HG02885 (cell line): Measurements from ENCODE around the gene LUZP1.

Source experiments
- ATAC-seq: cut with Tn5 transposase; IDR thresholded peaks from one replicate; pipeline ENCODE4 v1.9.1; 2021; ENCODE audit warnings: mild to moderate bottlenecking; ENCODE audit not compliant: unreplicated experiment, poor library complexity

Gene LUZP1

GRCh38 chr1:23092447-23092846 is 76.2 kb downstream of the LUZP1 start:
- ATAC-seq, result no peak

- ATAC-seq, result no peak
Observed at GRCh38 chr1:23091545-23091944, 77.1 kb downstream of the LUZP1 start.

DNA sequence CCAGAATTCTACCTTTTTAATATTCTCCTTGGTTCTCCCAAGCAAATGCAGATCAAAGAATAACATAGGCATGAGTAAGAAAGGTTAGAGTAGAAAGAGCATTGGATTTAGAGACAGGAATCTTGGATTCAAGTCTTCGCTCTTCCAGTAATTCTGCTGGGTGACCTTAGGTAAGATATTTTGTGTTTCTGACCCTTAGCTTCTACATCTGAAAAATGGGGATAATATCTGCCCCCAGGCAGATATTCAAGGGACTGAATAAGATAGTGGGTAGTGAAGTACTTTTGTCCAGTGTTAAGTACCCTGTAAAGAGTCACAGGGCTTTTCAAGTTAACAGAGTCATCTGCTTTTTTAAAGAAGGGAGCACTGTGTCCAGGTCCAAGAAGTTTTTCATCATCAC is 78.6 kb downstream of the LUZP1 start:
- ATAC-seq, result no peak

- ATAC-seq, result no peak
Observed at GRCh38 chr1:23088027-23088426, 80.6 kb downstream of the LUZP1 start.

GRCh38 chr1:23085696-23086095 is 83.0 kb downstream of the LUZP1 start:
- ATAC-seq, result no peak

DNA sequence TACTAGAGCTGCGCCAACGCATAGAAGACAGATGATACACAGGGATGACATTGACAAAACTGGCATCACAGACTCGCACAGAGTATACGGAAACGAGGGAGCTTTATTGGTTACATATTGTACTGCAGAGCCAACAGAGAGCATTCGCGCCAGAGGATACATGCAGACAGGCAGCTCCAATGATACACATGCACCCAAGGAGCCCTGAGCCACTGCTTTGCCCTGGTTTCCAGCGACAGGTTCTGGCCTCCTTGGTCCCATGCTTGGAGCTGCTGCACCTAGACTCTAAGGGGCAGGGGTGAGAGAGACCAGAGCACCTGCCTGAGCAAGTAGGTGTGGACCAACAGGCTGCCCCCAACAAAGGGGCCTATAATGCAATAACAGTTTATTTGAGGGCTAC is 83.8 kb downstream of the LUZP1 start:
- no peak for ATAC-seq

- ATAC-seq, result no peak
Observed at GRCh38 chr1:23083714-23084480, 84.8 kb downstream of the LUZP1 start.

- ATAC-seq, result no peak
Observed at GRCh38 chr1:23081376-23081775, 87.3 kb downstream of the LUZP1 start.

DNA sequence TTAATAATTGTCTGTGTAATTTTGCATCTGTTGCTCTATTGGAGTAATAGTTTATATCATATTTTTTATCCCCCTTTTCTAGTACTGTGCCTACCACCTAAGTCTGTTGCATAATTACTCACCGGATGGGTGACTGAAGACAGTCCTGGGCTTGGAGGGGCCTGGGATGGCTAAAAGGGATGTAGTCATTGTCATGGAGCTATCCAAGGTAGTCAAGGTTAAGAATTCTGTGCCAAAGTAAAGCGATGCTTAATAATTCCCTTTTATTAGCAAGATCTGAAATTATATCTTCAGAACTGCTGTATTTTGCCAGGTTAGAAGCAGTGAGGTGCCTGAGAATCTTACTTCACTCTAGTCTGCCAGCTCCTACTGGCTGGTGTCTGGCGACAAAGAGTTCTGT is 87.8 kb downstream of the LUZP1 start:
- no peak for ATAC-seq

DNA sequence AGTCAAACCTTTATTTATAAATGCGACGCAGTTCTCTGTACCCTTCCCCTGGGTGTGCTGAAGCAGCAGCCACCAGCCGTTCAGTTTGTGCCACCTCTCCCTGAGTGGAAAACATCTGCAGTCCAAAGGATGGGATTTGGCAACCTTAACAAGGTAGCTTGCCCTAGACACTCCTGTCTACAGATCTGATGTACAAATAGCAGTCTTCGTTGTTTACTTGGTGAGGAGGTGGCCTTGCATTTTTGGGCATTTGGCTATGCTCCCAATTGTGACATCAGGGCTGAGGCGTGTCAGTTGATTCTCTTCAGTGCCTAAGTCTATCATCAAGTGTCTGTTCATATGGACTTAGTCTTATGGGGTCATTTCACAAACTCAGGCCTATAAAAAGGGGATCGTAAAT is 89.6 kb downstream of the LUZP1 start:
- ATAC-seq, result no peak

DNA sequence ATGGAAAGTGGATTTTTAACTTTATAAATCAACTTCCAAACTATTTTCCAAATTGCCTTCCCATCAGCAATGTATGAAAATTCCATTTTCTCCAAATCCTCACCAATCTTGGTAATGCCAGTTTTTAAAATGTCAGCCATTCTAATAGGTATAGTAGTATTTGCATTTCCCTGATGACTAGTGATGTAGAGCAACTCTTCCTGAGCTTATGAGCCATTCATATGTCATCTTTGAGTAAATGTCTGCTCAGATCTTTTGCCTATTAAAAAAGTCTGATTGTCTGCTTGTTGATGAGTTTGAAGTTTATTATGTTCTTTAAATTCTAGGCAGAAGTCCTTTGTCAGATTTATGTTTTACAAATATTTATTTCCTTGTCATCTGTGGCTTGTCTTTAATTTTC is 94.6 kb downstream of the LUZP1 start:
- no peak for ATAC-seq

GRCh38 chr1:23069675-23070074 is 99.0 kb downstream of the LUZP1 start:
- ATAC-seq, result no peak

GRCh38 chr1:23069149-23069548 is 99.5 kb downstream of the LUZP1 start:
- no peak for ATAC-seq

GRCh38 chr1:23066075-23066474 is 102.6 kb downstream of the LUZP1 start:
- no peak for ATAC-seq

- no peak for ATAC-seq
Observed at GRCh38 chr1:23065385-23065784, 103.3 kb downstream of the LUZP1 start.

DNA sequence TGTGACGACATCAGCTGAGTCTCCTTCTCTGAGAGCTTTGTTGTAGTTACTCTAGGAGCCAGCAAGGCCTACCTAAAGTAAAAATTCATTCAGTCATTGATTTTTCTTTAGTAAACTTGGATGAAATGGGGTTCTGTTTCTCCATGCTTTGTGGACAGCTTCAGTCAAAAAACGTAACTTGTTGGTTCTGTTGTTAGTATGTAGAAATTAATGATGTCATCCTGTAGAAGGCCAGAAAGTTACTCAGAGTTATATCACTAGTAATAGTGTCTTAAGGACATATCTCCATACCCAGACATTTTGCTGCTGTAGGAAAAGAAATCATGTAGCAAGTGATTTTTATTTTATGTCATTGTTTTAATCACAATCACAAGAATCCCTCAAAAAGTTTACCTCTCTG is 106.4 kb downstream of the LUZP1 start:
- no peak for ATAC-seq

GRCh38 chr1:23057301-23057700 is 111.4 kb downstream of the LUZP1 start:
- no peak for ATAC-seq

GRCh38 chr1:23051290-23051909 is 117.3 kb downstream of the LUZP1 start:
- ATAC-seq, result no peak

DNA sequence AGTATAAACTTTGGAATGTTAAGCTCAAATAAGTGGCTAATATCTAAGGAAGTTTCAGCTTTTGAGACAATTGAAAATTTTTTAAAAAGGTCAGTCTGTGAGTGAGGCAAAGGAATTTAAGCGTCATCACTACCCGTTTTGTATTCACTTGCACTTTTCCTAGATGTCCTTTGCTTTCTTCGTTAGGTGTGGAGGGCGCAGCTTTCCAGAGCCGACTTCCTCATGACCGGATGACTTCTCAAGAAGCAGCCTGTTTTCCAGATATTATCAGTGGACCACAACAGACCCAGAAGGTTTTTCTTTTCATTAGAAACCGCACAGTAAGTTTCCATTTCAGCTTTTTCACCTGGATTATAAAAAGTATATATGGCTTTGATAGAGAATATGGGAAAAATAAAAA is 118.5 kb downstream of the LUZP1 start:
- ATAC-seq, result no peak

- ATAC-seq, result no peak
Observed at GRCh38 chr1:23044035-23044434, 124.6 kb downstream of the LUZP1 start.

GRCh38 chr1:23040509-23040908 is 128.1 kb downstream of the LUZP1 start:
- ATAC-seq, result no peak

DNA sequence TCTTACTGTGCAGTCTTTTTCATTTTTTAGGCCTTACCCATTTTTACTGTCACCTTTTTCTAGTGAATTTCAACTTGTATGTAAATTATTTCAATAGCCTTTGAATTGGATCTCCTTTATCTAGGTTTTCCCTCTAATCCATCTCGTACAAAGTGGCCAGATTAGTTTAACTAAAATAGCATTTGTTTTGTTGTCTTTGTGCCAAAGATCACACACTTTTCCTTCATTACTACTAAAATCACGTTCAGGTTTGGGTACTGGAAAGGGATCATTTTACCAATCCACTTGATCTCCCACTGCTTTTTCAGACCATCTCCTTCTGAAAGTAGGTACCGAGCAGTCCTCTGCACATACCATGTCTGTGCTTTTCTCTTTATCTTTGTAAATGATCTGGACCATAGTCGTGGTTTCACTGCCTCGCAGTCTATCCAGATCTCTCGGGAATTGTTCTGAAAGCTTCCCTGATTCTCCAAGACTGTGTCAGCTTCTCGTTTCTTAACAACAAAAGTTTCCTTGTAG is 129.3 kb downstream of the LUZP1 start:
- no peak for ATAC-seq
